Right atrium auricular region (tissue), 2 donors: ENCODE data around the gene ARHGAP21. TPM values are rescaled to one million over a fixed set of nuclear protein-coding genes. Genes with fewer than 3 reads are reported as not detected.

Source experiments
- DNase-seq: peaks from one replicate; pipeline ENCODE4 v3.0.0-alpha.2; 2019; ENCODE audit warnings: low spot score
- H3K27ac ChIP-seq, 2 donors: fragments of 200-600 bp; sonication (generic); 1 replicate in 1 of 2; 2 replicates in 1 of 2; pipeline ENCODE4 v1.5.1; 2016 to 2019
- H3K27me3 ChIP-seq, 2 donors: fragments of 200-600 bp; sonication (generic); one replicate each; pipeline versions ENCODE4 v1.5.1 to v1.6.0; 2017 to 2019
- H3K36me3 ChIP-seq: fragments of 200-600 bp; sonication (generic); one replicate; pipeline ENCODE4 v1.5.1; 2016
- H3K4me1 ChIP-seq, 2 donors: fragments of 200-600 bp; sonication (generic); one replicate each; pipeline versions ENCODE4 v1.5.1 to v1.6.0; 2017 to 2019
- H3K4me3 ChIP-seq, 2 donors: fragments of 200-600 bp; sonication (generic); 1 replicate in 1 of 2; 2 replicates in 1 of 2; pipeline ENCODE4 v1.5.1; 2017 to 2019; ENCODE audit warnings: mild to moderate bottlenecking in 1 of 2, moderate library complexity in 1 of 2
- H3K9me3 ChIP-seq, 2 donors: fragments of 200-600 bp; sonication (generic); one replicate each; pipeline ENCODE4 v1.5.1; 2019
- total RNA-seq, 2 donors: library from RNA; depleted of rRNA; stranded (reverse); fragments of >200 nt; gene quantifications; one replicate each; pipeline ENCODE4 v1.1.0, GENCODE V29; 2016
- TF ChIP-seq, protein P1 (sequence below), 2 donors: fragments of 200-600 bp; sonication (generic); IDR thresholded peaks; one replicate each; pipeline ENCODE4 v1.5.1; 2019; ENCODE audit warnings: antibody characterized with exemption in 2 of 2

The ARHGAP21 gene
- total RNA-seq, 2 donors from 2014 or later: 45.0 to 46.3 TPM

GRCh38 chr10:24597961-24598360 is 125.7 kb downstream of the ARHGAP21 start:
- Histone ChIP-seq H3K4me3 (no peak overlapping the region), H3K36me3 (peaks cover 90% of the 10 kb centered on the region), H3K27me3 (no peaks in the 10 kb centered on the region), H3K9me3 (no peaks in the 10 kb centered on the region), H3K27ac (no peak overlapping the region), H3K4me1 (no peaks in the 10 kb centered on the region)
- no peak for DNase-seq
- TF ChIP-seq, protein P1, sequence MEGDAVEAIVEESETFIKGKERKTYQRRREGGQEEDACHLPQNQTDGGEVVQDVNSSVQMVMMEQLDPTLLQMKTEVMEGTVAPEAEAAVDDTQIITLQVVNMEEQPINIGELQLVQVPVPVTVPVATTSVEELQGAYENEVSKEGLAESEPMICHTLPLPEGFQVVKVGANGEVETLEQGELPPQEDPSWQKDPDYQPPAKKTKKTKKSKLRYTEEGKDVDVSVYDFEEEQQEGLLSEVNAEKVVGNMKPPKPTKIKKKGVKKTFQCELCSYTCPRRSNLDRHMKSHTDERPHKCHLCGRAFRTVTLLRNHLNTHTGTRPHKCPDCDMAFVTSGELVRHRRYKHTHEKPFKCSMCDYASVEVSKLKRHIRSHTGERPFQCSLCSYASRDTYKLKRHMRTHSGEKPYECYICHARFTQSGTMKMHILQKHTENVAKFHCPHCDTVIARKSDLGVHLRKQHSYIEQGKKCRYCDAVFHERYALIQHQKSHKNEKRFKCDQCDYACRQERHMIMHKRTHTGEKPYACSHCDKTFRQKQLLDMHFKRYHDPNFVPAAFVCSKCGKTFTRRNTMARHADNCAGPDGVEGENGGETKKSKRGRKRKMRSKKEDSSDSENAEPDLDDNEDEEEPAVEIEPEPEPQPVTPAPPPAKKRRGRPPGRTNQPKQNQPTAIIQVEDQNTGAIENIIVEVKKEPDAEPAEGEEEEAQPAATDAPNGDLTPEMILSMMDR (IDR thresholded peaks at IDR 0.05): no peak

DNA sequence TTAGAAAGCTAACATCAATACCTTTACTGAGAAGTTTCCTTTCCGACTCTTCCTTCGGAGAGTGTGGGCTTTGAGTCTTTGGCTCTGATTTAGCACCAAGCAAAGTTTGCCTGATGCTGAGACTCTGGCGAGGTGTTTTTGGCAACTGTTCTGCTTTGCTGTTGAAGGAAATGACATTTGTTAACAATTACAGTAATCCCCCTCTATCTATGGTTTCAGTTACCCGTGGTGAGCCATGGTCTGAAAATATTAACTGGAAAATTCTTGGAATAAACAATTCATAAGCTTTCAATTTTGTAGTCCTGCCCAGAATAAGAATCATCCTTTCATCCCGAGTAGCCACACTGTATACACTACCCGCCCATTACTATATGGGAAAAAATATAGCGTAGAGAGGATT is 126.3 kb downstream of the ARHGAP21 start:
- DNase-seq: no peak
- H3K4me3 ChIP-seq: no peak overlapping the region
- peaks cover 90% of the 10 kb centered on the region for H3K36me3 ChIP-seq
- H3K27ac ChIP-seq: no peak overlapping the region
- no peaks in the 10 kb centered on the region for H3K9me3 ChIP-seq
- TF ChIP-seq, protein P1 (IDR thresholded peaks at IDR 0.05): no peak
- H3K4me1 ChIP-seq: no peaks in the 10 kb centered on the region
- no peaks in the 10 kb centered on the region for H3K27me3 ChIP-seq

DNA sequence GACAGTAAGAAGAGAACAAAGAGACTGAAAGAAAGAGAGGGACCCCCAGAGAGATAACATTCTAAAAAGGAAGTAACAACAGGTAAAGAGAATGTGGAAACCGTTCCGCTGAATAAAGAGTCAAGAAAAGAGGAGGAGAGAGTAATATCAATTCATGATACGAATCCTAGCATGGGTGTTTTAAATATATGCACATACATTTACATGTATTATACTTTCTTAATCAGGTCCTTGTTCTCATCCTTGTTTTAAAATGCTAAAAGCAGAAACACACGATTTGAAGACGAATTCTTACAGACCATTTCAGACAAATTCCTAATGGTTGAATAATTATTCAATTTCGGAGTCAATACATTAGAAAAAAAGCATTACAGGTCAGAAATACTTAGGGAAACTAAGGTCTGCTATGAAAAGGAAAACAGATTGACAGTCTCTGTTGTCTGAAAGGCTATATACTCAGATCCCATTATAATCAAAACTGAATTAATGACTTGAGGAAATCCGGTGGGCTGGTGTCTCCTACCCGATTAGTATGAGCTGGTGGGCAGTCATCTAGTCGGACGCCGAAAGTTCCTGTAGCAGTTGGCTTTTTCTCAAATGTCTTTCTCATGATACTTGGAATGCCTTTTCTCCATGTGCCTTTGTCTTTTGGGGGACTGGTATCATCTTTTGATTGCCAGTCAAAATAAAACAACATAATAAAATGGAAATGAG is 127.3 kb downstream of the ARHGAP21 start:
- Histone ChIP-seq H3K9me3 (no peaks in the 10 kb centered on the region), H3K4me3 (no peak overlapping the region), H3K27ac (no peak overlapping the region), H3K4me1 (no peaks in the 10 kb centered on the region), H3K36me3 (peaks cover 92% of the 10 kb centered on the region), H3K27me3 (no peaks in the 10 kb centered on the region)
- TF ChIP-seq, protein P1 (IDR thresholded peaks at IDR 0.05): no peak
- no peak for DNase-seq

DNA sequence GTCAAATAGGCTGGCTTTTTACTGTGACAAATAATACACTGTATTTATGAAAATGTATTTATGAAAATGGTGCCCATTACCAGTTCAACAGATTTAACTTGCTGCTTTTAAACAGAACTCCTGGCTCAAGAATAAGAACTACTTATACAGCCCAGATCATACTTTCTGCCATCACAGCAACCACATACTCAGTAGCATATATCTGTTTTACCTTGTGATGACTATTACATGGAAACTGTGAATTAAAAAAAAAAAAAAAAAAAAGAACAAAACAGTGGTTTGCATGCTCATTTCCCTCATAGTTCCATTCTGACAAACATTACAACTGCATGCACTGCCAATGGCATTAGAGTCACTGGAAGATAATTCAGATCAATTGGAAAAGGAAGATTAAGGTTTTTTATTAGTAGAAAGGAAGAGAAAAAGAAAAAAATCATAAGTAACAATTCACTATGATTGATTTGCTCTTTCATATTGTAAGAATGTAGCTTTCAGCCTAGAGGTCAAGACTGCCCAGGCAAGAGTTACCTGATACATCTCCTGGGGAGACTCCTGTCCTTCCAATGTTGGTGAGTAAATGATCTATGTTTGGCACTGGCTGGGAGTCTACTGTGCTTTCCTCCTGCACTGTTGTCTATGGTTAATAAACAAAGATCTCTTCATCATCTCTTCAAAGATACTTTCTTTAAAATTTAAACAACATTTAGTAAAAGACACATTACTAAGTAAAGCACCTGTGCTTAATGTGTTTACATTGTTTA is 132.8 kb downstream of the ARHGAP21 start:
- TF ChIP-seq, protein P1 (IDR thresholded peaks at IDR 0.05): no peak
- Histone ChIP-seq H3K4me1 (no peaks in the 10 kb centered on the region), H3K9me3 (no peaks in the 10 kb centered on the region), H3K36me3 (peaks cover 91% of the 10 kb centered on the region), H3K27me3 (no peaks in the 10 kb centered on the region), H3K27ac (no peak overlapping the region), H3K4me3 (no peak overlapping the region)
- DNase-seq: no peak

DNA sequence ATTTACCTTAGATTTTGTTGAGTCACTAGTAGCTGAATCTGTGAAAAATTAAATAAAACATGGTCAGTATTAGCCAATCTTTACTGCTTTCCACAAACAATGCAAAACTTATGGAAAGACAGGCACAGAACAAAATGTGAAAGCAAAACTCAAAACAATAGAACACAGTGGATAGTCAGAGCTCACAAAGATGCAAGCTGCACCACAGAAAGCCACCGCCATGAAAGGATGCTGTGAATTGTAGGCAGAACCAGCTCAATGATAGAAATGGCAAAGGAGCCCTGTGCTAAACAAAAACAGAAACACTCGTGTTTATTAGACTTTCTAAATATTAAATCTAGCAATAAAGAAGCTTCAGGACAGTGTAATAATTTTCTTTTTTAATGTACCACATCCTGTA is 134.4 kb downstream of the ARHGAP21 start:
- H3K27me3 ChIP-seq: no peaks in the 10 kb centered on the region
- DNase-seq: no peak
- H3K9me3 ChIP-seq: no peaks in the 10 kb centered on the region
- H3K36me3 ChIP-seq: peaks cover 92% of the 10 kb centered on the region
- no peak overlapping the region for H3K4me3 ChIP-seq
- H3K4me1 ChIP-seq: no peaks in the 10 kb centered on the region
- TF ChIP-seq, protein P1 (IDR thresholded peaks at IDR 0.05): no peak
- H3K27ac ChIP-seq: no peak overlapping the region
